Embryonic facial prominence (tissue), 1 donor: Measurements from ENCODE around the gene PUS3.
A peak's percentile ranks its signal among the peaks of the same experiment; 100 is the strongest.

Source experiments
- DNase-seq: peaks from one replicate; pipeline ENCODE4 v3.0.0-alpha.2; 2016; ENCODE audit errors: extremely low spot score

PUS3 gene

DNA sequence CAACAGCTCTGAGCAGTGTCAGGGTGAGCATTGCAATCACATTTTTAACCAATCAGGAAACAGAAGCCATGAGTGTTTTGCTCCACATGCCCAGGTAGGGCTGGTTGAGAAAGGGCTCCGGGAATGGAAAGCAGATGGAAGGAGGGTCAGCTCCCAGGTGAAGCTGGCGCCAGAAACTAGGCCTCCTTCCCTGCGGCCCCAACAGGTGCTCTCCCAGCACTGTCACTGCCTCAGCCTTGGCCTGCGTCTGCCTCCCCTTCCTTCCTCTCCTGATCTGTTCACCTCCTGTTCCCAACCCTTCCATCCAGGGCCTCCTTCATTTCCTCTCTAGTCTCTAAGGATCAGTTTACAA lies 38.2 kb upstream of the PUS3 start:
- DNase-seq = no peak

DNA sequence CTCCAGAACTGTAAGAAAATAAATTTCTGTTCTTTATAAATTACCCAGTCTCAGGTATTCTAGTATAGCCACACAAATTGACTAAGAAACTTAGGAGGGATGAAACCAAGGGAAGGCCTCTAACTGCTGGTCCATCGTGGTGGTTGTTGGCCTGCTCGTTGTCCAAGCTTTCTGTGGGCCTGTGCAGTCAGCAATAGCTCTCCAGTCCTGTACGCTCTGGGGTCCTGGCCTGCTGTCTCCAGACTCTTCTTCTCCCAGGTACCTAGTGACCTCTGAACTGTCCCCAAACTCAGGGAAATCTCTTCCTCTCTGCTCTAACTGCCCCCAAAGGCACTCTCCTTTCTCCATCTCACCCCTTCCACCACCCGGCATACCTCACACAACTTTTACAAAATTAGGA lies 37.1 kb upstream of the PUS3 start:
- DNase-seq = no peak

DNA sequence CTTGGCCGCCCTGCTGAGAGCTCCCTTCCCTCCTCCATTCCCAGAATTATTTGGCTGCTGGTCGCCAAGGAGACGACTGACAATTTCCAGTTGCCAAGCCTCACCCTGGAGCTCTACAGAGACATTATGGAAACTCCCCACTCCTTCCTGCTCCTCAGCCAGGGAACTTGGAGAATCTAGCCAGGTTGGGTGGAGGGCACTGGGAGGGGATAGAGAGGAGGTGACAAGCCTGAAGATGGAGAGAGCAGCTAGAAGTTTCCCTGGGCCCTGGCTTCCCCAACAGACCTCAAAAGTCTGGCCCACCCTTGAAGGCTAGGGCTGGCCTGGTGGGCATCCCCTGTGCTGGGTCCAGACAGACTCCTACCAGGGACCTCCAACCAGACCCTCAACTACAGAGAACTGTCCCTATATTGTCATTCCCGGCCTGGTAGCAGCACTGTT lies 36.1 kb upstream of the PUS3 start:
- no peak for DNase-seq

DNA sequence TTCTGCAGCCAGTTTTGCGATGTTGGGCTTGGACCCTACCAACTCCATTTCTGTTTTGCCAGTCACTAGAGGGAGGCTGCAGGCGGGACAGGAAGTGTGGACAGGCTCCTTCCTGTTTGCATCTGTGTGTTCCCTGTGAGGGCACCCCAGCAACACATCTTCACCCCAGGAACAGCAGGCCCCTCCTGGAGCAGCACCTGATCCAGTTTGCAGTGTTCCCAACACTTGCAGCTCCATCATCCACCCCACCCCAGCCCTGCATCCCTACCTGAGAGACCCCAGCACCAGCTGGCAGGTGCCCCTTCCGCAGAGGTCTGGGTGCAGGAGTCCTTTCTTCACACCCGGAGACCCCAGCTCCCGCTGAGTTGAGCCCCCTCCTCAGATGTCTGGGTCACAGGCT lies 35.4 kb upstream of the PUS3 start:
- DNase-seq = no peak

DNA sequence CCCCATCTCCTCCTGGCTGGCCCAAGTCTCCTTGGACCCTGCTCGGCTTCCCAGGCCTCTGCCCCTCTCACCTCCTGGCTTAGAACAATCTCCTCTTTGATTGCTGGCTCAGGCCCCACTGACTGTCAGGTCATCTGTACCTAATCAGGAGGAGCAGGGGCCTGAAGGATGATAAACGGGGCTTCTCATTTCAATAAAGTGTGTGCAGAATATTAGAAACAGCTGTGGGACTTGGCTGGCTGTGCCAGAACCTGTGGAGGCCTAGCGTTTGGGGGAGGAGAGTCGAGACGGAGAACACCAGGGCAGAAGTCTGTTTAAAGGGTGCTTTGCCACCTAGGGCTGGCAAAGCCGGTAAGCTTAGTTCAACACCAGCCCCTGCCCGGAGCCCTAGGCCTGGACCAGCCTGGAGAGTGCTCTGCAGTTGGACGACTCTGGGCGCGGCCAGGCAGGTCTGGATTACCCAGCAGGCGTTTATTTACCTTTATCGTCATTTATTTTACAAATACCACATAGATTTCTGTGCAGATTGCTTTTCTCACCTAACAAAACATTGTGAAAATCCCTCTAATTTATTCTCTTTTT lies 32.7 kb upstream of the PUS3 start:
- peak; percentile 72 for DNase-seq

DNA sequence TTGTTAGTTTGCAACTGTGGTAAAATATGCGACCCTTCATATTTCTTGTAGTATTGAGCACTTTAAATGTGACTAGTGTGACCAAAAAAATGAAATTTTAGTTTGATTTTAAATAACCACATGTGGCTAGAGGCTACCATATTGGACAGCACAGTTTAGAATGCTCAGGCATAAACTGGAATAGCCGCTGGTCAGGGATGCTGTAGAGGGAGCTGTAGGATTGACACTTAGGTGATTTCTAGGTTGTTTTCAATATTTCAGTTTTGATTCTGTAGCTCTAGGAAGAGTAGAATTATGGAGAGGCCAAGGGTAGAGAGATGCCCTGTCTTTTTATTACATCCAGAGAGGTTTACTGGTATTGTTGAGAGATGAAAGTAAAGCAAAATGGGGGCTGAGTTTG lies 32.0 kb upstream of the PUS3 start:
- no peak for DNase-seq

DNA sequence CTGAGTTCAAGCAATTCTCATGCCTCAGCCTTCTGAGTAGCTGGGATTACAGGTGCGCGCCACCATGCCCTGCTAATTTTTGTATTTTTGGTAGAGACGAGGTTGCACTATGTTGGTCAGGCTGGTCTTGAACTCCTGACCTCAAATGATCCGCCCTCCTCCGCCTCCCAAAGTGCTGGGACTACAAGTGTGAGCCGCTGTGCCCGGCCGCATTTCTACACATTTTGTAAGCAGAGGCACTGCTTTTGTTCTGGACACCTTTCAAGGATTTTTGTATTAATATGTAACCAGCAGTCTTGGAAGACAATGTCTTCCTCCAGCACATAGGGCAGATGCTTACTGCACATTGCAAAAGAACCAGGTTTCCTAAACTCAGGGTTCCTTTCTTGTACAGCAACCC lies 31.5 kb upstream of the PUS3 start:
- no peak for DNase-seq

DNA sequence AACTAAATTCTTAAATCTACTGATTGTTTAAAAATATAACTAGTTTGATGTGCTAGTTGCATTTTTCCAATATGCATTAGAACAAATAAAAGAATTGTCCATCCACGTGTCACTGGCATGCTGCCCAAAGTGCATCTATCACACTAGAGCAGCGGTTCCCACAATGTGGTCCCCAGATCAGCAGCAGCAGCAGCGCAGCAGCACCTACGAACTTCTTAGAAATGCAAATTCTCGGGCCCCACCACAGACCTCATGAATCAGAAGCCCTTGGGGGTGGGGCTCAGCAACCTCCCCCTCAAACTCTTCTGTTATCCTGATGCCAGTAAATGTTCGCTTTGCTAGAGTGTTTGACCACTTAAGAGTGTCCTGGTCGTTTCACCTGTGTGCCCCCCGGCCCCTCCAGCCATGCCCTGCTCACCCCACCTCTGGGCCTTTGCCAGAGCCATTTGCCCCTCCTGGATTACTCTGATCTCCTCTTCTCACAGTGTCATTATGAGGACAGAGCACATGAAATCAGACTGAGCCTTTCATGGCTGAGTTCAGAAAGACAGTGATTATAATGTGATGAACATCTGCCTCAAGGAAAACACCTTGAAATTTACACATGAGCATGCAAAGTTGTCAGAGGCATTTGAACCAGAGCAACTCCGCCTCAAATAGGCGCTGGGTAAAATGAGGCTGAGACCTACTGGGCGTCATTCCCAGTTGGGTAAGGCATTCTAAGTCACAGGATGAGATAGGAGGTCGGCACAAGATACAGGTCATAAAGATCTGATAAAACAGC lies 30.2 kb upstream of the PUS3 start:
- no peak for DNase-seq

DNA sequence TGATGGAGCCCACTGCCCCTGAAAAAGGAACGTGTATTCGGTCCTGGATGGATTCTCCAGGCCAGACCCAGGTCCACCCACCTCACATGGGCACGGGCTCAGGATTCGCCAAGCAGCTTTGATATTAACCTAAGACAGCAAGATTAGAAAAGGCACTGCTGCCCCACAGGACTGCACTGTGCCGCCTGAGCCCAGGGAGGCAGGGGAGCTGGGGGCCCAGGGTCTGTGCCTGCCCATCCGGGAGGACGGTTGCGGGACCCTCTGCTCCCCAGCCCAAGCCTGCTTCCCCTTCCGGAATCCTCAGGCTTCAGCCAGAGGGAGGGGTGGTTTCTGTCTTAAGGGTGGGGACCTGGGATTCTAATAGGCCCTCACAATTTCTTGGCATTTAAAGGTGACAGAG lies 29.3 kb upstream of the PUS3 start:
- no peak for DNase-seq

DNA sequence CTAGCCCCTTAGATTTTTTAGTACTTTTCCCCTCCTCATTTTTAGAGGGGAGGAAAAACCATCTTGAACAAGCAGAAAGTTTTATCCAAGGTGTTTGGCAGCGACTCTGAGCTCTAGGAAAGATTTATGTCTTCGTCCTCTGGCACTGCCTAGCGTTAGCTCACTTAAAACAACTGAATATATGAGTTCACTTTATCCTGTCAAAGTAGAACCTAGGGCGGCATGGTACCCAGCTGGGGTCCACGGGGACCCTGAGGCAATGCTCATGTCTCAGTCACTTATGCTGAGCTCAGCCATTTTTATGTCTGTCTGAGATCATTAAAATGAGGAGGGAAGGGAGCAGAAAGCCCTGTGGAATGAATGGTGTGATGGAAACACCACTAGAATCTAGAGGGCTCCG lies 28.7 kb upstream of the PUS3 start:
- no peak for DNase-seq

DNA sequence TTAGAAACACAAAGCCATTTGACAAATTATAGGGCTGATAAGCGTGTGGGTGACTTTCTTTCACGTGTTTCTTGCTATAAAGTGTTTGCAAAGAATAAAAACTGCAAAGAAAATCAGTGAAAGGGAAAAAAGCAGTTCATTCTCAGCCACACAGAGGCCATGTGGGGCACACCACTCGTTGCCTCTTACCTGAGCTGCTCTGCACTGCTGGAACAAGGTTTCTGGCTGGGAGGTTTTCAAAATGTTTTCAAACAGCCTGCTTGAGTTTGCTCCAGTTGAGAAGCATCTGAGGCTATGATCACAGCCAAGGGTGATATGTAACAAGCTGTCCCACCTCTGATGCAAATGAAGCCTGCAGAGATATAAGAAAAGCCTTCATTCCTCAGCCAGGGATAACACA lies 28.1 kb upstream of the PUS3 start:
- no peak for DNase-seq

DNA sequence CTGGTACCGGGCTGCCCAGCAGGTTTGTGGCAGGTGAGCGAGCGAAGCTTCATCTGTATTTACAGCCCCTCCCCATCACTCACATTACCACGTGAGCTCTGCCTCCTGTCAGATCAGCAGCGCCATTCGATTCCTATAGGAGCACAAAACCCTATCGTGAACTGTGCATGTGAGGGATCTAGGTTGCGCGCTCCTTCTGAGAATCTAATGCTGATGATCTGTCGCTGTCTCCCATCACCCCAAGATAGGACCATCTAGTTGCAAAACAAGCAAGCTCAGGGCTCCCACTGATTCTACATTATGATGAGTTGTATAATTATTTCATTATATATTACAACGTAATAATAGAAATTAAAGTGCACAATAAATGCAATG lies 27.1 kb upstream of the PUS3 start:
- no peak for DNase-seq

DNA sequence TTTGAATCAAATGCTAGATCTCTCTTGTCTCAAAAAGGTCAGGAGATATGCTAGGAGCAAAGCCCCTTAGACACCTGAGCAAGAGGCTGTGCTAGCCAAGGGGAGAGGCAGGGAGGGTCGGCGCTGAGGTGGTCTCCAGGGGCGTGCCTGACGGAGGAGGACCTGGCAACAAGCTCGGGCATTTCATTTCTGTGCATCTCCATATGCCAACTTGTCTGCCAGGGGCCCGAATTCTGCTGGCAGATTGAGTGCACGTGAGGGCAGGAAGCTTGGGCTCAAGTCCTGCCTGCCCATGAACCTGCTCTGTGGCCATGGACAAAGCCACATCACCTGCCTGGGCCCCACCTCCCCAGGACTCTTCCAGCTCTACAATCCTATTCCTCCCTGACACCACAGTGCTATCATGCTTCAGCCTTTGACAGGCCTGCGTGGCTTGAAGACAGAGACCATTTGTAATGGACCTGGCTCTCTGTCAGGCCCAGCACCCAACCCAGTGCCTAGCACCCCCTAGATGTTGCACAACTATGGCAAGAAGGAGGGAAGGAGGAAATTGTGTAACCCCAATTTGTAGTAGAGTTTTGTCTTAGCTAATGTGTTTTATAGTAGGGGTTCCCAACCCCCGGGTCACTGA lies 26.6 kb upstream of the PUS3 start:
- no peak for DNase-seq

DNA sequence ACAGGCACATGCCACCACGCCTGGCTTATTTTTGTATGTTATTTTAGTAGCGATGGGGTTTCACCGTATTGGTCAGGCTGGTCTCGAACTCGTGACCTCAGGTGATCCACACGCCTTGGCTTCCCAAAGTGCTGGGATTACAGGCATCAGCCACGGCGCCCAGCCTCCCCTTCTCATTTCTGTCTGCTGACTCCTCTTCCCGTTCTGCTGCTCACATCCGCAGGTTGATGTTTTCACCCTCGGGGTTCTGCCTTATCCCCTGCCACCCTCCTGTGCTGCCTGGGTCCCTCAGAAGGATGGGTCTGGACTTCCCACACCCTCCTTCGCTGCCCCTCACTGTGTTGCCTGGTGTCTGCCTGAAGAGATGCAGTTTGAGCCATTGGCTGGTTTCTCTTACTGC lies 23.7 kb upstream of the PUS3 start:
- DNase-seq = no peak

DNA sequence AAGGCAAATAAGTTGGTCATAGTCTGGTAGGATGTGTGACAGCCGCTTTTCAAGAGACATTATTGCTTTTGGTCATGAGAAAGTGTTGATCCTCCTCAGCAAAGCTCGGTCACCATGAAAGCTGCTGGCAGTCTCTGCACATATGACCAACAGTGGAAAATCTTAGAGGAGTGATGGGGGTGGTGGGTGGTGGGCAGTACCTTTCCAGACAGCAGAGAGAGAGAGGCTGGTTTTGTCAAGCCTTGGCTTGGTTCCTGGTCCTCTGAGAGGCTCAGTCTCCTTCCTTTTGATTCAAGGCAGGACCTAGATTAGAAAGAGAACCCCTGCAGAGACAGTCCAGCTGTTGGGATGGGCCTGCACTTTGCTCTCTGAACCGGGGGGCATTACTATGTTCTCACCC lies 22.8 kb upstream of the PUS3 start:
- DNase-seq = no peak

DNA sequence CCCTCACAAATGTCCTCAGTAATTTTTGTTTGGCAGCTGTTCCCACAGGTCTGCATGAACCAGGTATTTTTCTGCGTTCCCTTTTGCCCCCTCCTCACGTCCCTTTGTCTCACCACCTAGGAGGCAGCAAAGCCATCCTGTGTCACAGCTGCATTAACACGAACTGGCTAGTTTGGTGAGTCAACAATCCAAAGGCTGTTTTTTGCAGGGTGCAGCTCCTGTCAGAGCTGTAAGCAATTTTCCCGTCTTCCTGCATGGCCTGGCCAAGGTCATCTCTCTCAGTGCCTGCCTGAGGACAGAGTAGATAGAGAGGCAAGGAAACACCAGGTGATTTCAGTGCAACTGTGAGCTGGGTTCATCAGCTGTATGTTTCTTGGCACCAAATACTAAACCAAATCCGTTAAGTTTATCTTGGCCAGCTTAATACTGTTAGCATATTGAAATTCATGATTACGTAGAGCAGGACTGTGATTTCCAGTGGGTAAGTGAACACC lies 22.3 kb upstream of the PUS3 start:
- DNase-seq = no peak

DNA sequence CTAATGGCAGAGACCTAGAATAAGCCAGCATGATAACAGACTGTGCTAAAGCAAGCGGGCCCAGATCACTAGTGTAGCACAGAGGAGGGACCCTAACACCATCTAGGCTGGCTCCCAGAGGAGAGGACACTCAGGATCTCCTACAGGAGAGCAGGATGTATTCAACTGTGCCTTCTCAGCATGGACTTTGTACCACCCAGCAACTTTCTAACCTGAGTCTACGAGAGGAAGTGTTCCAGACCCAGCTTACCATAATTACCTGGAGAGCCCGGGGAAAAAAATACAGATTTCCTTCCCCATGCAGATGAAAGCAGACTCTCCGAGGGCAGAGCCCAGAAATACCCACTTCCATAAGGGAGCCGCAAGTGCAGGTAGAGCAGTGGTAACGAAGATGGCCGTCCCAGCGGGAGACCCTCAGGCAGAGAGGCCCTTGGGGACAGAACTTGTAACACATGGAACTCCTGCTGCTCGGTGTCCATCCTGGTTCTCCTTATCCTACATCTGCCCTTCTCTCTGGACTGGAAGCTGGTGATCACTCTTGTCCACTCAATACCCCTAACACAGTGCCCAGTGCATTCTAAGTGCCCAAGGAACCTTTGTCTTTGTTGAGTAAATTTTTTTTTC lies 21.5 kb upstream of the PUS3 start:
- DNase-seq = no peak

DNA sequence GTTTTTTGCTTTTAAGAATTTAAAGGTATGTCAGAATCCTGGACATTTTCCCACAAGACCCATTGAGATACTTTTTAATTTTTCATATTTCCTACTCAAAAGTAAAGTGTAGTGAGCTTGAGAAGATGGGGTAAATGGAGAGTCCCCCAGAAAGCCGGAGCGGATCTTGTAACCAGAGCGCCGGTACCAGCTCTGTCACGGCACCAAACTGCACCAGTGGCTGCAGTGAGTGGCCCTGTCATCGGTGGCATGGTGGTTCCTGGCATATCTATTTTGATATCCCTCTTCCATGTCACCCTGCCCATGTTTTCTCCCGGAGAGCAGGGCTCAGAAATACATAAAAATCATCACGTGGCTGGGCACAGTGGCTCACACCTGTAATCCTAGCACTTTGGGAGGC lies 20.6 kb upstream of the PUS3 start:
- no peak for DNase-seq

DNA sequence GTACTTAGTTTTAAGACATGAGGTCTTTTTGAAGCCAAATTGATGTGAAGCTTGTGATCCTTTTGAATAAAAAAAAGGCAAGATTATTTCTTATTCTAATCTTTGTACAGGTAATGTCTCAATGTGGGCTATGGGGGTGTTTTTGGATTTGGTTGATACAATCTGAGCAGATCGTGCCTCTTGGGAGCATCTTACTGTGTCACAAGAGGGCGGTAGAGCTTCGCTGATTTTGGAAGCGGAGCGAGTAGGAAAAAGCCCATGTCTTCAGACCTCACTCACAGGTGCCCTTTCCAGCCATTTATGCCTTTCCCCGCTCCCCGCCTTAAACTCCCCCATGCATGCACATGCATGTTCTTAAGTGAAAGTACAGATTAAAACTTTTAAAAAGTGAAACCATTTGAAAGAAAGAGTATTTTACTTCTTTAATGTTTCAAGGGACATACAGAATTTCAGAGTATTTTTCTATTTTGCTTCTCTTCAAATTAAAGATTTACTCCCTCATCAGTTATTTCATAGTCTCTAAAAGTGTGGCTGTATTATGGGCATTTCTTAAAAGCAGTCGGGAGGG lies 20.1 kb upstream of the PUS3 start:
- DNase-seq = peak; percentile 68

DNA sequence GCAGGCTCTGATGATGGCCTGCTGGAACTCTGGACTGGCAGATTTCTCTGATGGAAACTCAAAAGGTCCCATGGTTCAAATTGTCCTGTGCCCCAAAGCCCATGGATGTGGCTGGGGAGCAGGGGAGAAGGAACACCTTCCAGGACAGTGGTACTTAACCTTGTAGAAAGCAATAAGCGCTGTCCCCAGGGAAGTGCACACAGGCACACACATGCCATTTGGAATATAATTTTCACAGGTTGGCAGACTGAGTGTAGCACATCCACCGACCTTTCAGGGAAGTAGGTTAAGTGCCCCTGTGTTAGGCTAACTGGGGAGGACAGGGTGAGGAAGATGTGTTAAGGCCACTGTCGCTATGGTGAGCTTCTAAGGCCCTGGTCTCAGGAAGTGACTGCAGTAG lies 19.1 kb upstream of the PUS3 start:
- DNase-seq = no peak

DNA sequence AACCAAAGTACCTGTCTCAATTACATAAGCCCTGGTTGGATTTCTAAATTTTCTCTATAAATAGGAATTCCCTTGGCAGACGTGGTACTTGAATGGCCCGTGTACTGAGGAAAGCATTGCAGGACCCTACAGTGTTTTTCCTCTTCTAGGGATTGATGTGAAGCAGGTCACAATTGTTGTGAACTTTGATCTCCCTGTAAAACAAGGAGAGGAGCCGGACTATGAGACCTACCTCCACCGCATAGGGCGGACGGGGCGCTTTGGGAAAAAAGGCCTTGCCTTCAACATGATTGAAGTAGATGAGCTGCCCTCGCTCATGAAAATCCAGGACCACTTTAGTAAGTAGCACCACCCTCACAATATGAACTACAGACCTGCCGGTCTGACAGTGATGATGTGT lies 18.0 kb upstream of the PUS3 start:
- DNase-seq = no peak

DNA sequence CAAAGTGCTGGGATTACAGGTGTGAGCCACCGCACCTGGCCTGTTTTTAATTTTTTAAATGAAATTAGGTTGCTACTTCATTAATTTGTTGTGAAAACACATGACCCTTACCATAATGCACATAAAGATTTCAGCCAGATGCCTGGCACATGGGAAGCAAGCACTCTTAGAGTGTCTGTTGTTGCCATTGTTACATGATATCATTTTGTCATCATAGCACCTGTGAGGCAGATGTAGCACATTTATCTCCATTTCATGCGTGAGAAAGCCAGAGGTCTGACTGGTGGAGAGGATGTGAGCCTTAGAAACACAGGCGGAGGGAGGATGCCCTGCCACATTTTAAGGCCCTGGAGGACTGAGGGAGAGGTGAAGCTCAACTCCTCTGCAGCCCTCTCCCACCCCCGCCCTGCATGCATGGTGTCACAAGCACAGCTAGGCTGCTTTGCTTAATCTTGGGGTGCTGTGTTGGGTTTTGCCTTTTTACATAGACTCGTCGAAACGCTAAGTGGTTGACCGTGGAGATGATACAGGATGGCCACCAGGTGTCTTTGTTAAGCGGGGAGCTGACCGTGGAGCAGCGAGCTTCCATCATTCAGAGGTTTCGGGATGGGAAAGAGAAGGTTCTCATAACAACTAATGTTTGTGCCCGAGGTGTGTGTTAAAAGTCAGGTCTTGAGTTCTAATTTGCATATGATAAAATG lies 15.3 kb upstream of the PUS3 start:
- DNase-seq = no peak
